ENCODE measurements around the gene ARPP21. TPM values are rescaled to one million over a fixed set of nuclear protein-coding genes. Genes with fewer than 3 reads are reported as not detected.

Gene ARPP21
- total RNA-seq, 1 donor from 2014 or later: not detected

DNA sequence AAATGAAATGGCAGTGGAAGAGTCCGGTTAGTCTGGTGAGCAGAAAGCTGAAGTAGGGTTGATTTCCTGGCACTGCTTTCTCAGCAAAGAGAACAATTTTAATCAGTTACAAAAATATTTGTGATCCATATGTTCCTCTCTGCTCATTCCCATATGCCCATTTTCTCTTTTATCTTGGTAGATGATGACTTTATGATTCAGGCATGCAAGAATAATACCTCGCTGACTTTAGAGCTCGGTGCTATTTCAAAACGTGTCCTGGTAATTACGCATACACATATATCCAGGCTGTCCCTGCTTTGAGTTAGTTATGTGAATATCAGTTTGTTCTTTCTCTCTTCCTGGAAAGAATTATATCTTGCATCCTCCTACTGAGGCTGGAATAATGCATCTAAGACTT lies 38.5 kb downstream of the ARPP21 start:
- DNase-seq: no peak

DNA sequence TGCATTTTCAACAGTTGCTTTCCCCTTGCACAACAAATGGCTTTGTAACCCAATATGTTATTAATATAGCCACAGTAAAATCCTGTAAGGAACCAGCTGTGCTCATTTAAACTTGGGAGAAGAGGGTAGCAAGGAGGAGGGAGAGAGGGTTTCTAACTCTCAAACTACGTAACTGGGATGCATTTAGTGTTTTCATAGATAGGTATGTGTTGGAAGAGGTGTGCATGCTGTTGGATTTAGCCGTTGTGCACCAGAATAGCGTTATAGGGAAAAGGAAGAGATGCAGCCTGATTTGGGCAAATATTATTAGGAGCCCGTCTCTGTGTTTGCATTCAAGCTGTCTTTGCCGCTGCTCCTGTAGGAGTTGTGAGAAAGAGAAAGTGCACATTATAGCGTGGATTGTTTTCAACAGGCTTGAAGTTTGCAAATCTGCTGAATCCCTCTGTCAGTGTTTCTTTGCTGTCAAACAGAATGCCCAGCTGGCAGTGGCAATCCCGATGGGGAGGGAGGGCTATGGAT lies 39.4 kb downstream of the ARPP21 start:
- no peak for DNase-seq

DNA sequence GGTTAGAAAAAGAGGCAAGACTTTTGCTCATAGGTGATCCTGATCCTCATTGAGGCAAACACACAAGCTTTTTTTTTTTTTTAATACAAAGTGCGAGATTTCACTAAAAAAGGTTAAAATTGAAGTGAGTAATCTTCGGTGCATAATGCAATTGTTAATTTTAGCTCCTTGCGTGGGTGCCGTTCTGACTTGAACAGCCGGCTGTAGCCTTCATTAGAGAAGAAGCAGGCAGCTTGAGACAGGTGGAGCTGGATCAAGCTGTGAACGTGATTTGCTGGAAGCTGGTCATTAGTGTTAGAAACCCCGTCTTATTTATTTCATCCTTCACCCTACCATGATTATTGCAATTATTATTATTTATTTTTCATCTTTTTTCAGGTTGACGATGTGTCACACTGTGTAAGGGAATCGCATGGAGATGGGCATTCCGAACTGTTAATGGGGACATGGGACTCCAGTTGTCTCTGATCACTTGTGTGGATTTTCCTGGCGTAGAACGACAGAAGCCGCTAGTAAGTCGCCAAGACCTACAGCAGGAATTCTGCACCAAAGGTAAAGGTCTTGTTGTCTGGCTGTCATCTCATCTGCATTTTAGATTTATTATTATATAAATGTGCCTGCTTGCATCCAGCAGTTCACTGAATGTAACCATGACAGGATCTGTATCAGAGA lies 40.2 kb downstream of the ARPP21 start:
- DNase-seq: no peak

DNA sequence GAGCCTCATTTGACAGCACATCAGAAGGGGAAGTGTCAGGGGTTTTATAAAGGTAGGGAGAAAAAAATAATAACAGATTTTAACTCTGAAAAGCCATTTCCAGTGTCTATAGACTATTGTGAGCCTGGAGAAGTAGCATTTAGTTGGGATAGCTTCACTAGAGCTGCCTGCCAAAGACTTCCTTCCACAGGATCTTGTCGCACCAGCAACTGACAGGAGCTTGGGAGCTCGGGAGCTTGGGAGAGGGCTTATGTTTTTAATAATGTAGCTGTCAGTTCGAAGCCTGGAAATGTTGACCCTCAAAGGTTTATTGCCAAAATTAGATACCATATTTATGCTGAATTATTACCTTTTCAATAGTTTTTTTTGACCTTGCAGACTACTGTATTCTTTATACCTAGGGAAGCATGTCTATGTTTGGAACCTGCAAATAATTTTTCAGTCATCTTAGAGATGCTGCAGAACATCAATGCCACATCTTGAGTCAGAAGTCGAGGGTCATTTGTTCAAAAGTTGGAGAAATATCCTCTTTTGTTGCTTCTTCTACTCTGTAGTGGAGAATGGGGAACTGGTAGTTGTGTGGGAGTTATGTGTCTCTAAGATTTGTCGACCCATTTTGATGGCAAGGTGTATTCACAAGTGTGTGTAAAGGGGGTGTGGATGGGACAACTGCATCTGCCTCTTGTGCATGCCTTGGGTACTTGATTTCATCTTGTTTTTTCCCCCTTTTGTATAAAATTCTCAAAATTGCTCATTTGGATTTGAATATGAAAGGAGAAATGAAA lies 41.7 kb downstream of the ARPP21 start:
- no peak for DNase-seq

DNA sequence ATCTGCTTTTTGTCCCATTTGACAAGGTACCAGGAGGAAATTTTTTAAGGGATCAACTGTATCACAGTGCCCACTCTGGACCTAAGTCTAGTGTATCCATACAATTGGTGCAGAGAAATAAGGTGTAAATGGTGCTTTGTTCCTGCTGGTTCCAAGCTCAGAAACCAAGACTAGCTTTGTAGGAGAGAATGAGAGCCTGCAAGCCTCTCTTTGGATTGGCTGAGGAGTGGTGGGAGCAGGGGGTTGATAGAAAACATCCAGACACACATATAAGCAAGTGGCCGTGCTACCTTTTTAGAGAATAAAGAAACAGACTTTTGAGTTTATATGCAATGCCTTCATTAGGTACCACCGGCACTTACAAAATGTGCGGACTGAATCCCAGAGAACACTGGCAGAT lies 45.8 kb downstream of the ARPP21 start:
- no peak for DNase-seq

DNA sequence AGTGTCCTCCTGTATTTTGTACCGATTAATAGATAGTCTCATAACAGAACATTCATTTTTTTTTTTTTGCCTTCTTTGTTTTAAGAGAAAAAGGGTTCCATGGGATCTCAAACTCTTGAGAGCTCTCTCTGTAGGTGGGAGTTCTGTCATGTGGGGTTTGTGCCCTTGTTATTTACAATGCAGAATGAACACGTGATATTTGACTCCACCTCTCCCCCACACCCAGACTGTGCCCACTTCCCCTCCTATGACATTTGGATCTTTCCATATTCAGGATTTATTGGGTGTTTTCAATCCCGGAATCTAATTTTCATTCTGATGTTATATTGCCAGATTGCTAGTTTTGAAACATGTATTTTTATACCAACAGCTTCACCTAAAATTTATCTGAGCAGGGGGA lies 49.5 kb downstream of the ARPP21 start:
- DNase-seq: no peak

DNA sequence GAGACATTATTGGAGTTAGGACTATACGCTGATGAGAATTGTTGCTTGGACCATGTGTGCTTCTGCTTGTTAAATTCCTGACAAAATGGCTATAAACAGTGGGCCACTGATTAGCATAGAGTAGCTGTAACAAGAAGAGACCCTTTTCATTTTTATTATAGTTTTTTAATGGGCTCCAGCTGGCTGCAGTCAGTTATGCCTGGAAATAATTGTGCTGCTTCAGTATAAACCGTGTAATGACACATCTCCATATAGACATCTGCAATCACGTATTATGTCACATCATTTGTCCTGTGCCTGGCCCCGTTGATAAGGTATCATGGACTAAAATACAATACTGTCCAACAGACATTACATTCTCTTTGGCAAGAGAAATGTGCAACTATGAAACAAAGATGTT lies 50.9 kb downstream of the ARPP21 start:
- no peak for DNase-seq

DNA sequence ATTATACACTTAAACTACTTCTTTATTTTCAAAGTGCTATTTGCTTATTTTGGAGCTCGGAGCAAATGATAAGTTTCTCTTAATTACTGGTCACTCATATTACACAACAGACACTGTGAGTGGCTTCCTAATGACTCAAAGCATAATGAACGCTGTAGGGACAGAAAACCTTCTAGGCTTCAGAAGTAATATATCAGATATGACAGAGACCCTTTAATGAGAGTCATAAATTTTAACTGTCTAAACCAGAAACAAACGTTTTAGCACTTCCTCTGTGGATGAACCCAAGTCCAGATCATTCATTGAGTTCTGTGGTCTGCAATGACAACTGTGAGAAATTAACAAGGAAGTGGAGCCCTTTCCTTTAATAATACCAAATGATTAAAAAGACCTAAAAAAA lies 66.6 kb downstream of the ARPP21 start:
- no peak for DNase-seq

DNA sequence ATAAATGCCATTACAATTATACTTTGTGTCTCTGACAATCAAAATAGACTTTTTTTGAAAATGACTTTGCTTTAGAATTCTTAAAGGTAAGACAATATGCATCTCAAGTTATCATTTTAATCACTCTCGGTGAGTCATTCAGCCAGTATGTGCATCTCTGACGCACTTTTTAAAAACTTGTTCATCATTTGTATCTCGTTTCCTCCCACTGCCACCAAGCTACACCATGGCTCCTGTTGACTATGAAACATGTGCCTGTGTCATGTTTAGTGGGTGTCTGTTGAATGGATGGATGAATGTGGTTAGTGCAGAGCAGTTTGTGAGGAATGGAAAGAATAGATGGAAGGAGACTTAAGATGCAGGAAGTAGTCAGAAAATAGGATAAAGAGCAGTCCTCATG lies 68.6 kb downstream of the ARPP21 start:
- no peak for DNase-seq

DNA sequence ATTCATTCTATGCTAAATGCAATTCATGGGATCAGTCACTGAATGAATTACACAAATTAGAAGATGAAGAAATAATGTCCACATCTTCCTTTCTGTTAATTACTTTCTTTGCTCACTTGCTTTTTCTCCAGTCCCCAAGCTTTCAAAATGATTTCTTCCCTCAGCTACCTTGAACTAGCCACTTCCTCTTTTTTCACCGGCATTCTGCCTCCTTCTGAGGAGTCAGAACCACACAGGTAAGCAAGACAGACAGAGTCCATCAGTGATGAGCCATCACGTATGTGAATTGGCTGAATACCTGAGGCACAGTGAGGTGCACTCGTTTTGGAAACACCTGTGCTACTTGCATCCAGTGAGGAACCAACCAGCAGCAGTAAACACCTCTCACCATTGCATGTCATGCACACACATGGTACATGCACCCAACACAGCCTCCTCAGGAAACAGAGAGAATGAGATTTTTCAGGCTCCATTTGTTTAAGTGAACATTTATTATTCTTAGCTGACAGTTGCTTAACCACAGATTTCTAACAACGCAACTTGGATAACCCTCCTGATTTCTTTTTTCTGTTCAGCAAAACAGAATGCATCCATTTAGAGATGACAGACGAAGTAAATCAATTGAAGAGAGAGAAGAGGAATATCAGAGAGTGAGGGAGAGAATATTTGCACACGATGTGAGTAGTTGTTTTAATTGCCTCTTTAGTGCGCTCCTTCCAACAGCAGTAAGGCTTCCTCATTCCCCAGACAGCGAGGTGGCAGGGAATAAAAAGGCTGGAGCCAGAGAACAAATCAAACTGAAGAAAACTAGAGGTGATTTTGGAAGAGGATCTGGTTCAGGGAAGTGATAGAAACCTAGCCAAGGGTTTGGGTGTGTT lies 69.3 kb downstream of the ARPP21 start:
- DNase-seq: no peak

DNA sequence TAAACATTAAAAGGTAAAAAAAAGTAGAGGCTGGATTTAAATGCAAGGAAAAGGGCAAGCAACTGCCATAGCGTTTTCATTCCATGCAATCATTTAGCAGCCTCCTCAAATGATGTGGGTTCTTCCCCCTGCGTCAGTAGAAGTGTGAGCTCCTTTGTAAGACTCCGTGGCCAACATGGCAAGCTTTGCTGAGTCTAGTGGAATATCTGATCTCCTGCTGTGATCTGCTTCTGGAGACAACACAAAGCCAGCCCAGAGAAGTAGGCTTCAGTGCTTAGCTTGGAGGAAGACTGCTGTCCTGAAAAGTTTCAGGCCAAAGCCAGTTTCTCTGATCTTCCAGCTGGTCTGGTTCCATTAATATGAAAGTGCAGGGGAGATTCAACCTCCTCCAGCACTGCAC lies 70.4 kb downstream of the ARPP21 start:
- DNase-seq: no peak

DNA sequence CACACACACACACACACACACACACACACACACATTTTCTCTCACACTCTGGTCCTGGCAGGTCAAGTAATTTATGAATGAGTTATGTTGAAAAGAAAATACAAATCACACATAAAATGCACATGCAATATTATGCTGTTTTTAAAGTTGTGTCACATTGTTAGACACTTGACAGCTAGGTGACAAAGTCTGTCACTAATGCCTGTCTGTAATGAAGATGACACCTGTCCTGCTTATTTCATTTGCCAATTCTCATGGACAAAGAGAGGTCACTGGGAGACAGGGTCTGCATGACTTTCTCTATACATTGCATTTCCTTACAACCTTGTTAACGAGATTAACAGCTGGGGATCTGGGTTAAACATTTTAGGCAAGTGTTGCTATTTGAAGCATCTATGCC lies 71.2 kb downstream of the ARPP21 start:
- no peak for DNase-seq

DNA sequence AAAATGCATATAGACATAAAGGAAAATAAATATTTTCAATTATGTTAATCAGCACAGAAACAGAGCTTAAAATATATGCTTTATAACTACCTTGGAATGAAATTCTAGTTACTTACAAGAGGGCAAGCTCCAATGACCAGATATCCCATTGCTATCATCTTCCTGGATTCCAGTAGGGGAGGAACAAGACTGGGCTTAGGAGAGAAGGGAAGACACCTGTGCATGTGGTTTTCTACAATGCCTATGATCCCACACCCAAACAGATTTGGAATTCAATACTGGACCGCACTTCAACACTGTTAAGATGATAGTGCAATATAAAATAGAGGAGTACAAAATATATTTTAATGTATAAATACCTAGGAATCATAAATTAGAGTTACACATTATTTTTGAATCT lies 79.6 kb downstream of the ARPP21 start:
- DNase-seq: no peak

DNA sequence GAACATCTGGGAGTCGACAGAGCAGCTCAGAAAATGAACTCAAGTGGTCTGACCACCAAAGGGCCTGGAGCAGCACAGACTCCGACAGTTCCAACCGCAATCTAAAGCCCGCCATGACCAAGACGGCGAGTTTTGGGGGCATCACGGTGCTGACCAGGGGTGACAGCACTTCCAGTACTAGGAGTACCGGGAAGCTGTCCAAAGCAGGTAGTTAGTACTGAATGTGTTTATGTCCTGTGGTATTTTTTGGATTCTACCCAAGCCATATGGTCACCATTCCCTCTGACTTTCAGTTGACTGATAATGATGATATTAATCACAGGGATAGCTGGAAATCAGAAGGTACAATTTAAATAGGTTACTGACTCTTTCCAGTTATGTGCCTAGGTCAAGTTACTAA lies 82.3 kb downstream of the ARPP21 start:
- no peak for DNase-seq

DNA sequence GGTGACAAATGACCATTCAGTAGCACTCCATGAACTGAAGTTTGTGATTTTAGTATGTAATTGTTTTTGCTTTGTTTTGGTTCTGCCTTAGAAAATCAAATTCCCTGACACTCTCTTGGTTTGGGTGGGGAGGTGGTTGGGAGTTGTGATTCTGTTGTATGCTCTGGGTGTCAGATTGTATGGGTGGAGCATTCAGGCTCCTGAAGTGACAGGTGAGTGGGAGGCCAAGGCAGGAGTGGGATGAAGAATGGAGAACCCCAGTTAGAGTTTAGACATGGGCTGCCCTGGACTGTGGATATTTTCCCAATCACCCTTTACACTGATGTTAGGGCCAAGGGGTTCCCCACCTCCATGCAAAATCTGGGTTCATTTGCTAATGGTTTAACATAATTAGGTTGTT lies 83.6 kb downstream of the ARPP21 start:
- DNase-seq: no peak

DNA sequence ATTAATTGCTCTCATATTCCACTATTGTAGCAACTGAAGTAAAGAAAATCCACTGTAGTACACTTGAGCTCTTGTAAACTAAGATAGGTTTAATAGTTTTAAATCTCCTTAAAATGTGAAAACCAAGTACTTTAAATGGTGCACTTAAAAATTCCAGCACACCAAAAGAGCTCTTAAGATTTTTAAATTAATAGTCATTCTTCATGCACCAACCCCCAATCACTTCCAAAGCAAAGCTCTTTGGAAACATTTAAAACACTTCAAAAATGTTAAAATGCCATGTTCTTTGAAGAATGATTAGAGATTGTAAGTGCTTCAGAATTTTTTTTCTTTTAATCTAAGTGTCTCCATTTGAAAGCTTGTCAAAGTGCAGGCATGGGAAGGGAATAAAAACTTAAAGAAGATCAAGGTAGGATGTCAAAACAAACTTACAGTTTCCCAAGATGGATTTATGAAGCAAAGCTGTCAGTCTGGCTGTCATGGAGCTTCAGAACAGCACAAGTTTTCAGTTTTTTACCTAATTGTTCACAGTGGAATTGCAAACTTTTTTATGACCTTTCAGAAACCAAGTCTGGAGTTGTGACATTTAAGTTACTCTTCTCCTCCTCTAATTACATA lies 84.3 kb downstream of the ARPP21 start:
- DNase-seq: no peak

DNA sequence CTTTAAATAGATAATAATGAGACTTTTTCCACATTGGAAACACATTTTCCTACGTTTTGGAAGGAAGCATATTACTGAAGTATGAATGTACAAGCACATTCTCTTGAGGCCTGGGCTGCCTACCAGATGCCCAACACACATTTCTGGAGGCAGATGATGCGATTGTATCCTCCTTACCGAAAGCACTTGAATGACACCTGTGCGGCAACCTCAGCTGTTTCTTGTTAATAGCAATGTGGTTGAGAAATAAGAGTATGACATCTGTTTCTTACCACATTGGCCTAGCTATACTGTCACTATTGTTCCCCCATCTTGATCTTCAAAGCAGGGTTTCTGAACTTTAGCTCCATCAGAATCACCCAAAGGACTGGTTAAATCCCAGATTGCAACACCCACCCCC lies 84.8 kb downstream of the ARPP21 start:
- no peak for DNase-seq

DNA sequence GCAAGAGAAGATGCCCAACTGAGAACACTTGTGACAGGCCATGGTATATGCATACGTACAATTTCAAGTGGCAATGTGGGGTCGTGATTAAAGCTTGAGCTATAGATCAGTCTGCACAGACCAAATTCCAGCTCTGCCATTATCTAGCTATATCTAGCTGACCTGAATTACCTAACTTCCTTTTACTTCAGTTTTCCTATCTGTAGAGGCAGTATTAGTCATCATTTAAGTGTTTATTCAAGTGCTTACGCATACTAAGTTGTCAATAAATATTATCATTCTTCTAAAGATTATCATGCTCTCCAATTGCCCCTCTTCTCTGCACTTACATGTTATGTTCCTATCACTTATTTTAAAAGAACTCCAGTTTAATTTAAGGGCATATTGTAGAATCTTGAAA lies 87.9 kb downstream of the ARPP21 start:
- DNase-seq: no peak

DNA sequence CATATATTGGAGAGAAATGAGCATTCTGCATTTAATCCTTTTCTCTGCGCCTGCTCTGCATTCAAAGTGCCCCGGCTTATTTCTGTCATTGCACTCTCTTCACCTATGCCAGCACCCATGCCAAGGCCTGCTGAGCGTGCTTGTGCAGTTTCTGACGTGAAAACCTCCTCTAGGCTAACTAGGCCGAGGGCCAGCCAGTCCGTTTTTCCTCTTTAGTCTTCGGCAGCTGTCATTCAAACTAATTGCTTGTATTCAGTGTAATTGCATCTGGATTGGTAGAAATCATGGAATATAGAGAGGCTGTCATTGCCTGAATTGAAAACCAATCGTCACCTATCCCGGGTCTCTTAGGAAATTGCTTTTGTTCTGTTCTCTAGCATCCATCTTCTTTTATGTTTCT lies 94.0 kb downstream of the ARPP21 start:
- no peak for DNase-seq

DNA sequence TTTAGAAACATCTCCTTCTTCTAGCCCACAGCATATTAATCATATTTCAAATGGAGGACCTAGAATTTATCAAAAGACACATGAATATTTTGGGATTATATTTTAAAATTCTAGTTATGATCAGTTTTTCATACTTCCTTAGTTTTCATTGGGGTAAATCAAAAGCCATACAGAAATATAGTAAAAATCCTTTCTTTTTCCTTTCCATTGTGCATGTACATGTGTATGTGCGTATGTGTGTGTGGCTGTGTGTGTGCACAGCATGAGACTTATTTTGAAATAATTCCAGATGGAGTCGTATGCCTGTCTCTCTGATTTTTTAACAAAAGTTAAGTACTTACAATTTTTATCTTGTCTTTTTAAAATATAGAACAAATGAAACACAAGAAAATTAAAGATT lies 94.5 kb downstream of the ARPP21 start:
- DNase-seq: no peak

DNA sequence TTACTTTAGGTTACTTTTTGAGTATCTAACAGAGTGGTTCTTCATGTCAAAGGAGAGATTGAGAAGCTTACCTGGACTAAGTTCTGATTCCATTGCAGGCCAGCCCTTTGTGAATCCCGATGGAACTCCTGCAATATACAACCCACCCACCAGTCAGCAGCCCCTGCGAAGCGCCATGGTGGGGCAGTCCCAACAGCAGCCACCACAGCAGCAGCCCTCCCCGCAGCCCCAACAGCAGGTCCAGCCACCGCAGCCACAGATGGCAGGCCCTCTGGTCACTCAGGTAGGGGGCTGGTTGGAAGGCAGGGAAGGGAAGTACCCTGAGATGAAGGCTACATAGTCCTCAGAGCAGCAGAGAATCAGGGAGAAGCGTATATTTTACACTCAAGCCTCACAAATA lies 97.8 kb downstream of the ARPP21 start:
- no peak for DNase-seq

DNA sequence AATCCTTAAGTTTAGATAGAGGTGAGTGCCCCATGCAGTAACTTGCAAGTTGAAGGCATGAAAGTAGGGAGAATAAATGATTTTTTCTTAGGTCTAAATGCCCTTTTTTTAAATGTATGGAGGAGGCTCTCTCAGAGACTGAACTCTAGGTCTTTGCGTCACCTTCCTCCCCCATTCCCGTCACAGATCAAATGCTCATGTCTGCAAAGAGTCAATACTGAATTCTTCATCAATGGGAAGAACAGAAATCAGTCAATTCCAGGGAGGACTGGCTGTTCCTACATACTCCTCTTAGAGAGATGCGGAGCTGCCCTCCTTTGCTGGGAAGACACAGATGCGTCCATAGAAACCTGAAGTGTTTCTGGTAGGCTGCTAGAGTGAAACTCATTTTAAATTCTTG lies 98.2 kb downstream of the ARPP21 start:
- DNase-seq: no peak
